Measurements from ENCODE around the gene DSG2. TPM values are rescaled to one million over a fixed set of nuclear protein-coding genes. Genes with fewer than 3 reads are reported as not detected.

The DSG2 gene
- total RNA-seq, 1 experiment from 2014 or later = 12.1 TPM

- in situ Hi-C loops (cut with HindIII; ENCODE audit: low pct_unique_long_range_greater_than_20kb, low sequenced_read_pairs) (no loop called here), intact Hi-C loops (cut with micrococcal nuclease; ENCODE audit: unreplicated experiment) (no loop called here)
- Histone ChIP-seq H3K4me1 (ENCODE audit: control insufficient read depth, insufficient read depth, low read length) (no peaks in the 10 kb centered on the region), H3K9me3 (ENCODE audit: control insufficient read depth, insufficient read depth, low read depth, low read length) (no peaks in the 10 kb centered on the region), H3K4me3 (ENCODE audit: low read depth in 2 of 2, low read length in 2 of 2) (no peak overlapping the region), H3K36me3 (ENCODE audit: control insufficient read depth, insufficient read depth, low read length) (no peaks in the 10 kb centered on the region), H3K27me3 (ENCODE audit: control insufficient read depth, insufficient read depth, low read length) (no peaks in the 10 kb centered on the region; the same call in 1 of the 2 replicates), H3K27ac (ENCODE audit: low read length) (no peak overlapping the region)
- ATAC-seq = no peak
- ChIA-PET CTCF (no interaction called here), POLR2A (no interaction called here)
- BruUV-seq (replicated peaks) = no TSS peak
- DNase-seq (ENCODE audit: low read depth, low spot score) = no peak
- TF ChIP-seq, protein P1, sequence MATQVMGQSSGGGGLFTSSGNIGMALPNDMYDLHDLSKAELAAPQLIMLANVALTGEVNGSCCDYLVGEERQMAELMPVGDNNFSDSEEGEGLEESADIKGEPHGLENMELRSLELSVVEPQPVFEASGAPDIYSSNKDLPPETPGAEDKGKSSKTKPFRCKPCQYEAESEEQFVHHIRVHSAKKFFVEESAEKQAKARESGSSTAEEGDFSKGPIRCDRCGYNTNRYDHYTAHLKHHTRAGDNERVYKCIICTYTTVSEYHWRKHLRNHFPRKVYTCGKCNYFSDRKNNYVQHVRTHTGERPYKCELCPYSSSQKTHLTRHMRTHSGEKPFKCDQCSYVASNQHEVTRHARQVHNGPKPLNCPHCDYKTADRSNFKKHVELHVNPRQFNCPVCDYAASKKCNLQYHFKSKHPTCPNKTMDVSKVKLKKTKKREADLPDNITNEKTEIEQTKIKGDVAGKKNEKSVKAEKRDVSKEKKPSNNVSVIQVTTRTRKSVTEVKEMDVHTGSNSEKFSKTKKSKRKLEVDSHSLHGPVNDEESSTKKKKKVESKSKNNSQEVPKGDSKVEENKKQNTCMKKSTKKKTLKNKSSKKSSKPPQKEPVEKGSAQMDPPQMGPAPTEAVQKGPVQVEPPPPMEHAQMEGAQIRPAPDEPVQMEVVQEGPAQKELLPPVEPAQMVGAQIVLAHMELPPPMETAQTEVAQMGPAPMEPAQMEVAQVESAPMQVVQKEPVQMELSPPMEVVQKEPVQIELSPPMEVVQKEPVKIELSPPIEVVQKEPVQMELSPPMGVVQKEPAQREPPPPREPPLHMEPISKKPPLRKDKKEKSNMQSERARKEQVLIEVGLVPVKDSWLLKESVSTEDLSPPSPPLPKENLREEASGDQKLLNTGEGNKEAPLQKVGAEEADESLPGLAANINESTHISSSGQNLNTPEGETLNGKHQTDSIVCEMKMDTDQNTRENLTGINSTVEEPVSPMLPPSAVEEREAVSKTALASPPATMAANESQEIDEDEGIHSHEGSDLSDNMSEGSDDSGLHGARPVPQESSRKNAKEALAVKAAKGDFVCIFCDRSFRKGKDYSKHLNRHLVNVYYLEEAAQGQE (IDR thresholded peaks at IDR 0.05; ENCODE audit: insufficient read depth in 1 of 2, low read depth in 2 of 2, low read length in 1 of 2) = no peak
- TF ChIP-seq TCF7L2 (IDR thresholded peaks at IDR 0.05; ENCODE audit: low read depth, low read length) (no peak), POLR2AphosphoS5 (IDR thresholded peaks at IDR 0.05; ENCODE audit: low read depth, low read length) (no peak), SIN3A (IDR thresholded peaks at IDR 0.05; ENCODE audit: borderline replicate concordance, insufficient read depth, low read depth, low read length) (no peak)
These were observed 94.7 kb downstream of the DSG2 start for GRCh38 chr18:31592506-31593157.

DNA sequence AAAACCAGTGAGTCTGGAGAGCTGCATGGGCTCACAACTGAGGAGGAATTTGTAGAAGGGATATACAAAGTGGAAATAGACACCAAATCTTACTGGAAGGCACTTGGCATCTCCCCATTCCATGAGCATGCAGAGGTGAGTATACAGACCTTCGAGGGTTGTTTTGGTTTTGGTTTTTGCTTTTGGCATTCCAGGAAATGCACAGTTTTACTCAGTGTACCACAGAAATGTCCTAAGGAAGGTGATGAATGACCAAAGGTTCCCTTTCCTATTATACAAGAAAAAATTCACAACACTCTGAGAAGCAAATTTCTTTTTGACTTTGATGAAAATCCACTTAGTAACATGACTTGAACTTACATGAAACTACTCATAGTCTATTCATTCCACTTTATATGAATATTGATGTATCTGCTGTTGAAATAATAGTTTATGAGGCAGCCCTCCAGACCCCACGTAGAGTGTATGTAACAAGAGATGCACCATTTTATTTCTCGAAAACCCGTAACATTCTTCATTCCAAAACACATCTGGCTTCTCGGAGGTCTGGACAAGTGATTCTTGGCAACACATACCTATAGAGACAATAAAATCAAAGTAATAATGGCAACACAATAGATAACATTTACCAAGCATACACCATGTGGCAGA is 97.3 kb downstream of the DSG2 start:
- no TSS peak for BruUV-seq (replicated peaks)
- Histone ChIP-seq H3K4me3 (ENCODE audit: low read depth in 2 of 2, low read length in 2 of 2) (no peak overlapping the region), H3K9me3 (ENCODE audit: control insufficient read depth, insufficient read depth, low read depth, low read length) (no peaks in the 10 kb centered on the region), H3K4me1 (ENCODE audit: control insufficient read depth, insufficient read depth, low read length) (no peaks in the 10 kb centered on the region), H3K27me3 (ENCODE audit: control insufficient read depth, insufficient read depth, low read length) (no peaks in the 10 kb centered on the region; the same call in 1 of the 2 replicates), H3K36me3 (ENCODE audit: control insufficient read depth, insufficient read depth, low read length) (no peaks in the 10 kb centered on the region), H3K27ac (ENCODE audit: low read length) (no peak overlapping the region)
- ChIA-PET POLR2A (no interaction called here), CTCF (no interaction called here)
- TF ChIP-seq TCF7L2 (IDR thresholded peaks at IDR 0.05; ENCODE audit: low read depth, low read length) = no peak
- TF ChIP-seq, protein P1 (IDR thresholded peaks at IDR 0.05; ENCODE audit: insufficient read depth in 1 of 2, low read depth in 2 of 2, low read length in 1 of 2) = no peak
- no peak for TF ChIP-seq SIN3A (IDR thresholded peaks at IDR 0.05; ENCODE audit: borderline replicate concordance, insufficient read depth, low read depth, low read length)
- no peak for TF ChIP-seq POLR2AphosphoS5 (IDR thresholded peaks at IDR 0.05; ENCODE audit: low read depth, low read length)
- no peak for TF ChIP-seq CTCF (IDR thresholded peaks at IDR 0.05)
- in situ Hi-C loops (cut with HindIII; ENCODE audit: low pct_unique_long_range_greater_than_20kb, low sequenced_read_pairs) = no loop called here
- no peak for ATAC-seq
- intact Hi-C loops (cut with micrococcal nuclease; ENCODE audit: unreplicated experiment) = no loop called here
- DNase-seq (ENCODE audit: low read depth, low spot score) = no peak

Measured in Panc1 (cell line).